ENCODE data around the gene GAR1.

DNA sequence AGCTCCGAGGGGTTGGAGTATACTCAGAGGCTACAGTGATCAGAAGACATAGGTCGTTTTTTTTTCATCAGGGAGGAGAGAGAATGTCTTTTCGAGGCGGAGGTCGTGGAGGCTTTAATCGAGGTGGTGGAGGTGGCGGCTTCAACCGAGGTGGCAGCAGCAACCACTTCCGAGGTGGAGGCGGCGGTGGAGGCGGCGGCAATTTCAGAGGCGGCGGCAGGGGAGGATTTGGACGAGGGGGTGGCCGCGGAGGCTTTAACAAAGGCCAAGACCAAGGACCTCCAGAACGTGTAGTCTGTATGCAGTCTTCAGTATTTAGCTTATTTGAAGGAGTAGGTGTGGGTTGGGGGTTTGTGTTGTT, 500 bp downstream of the GAR1 start:
- TF ChIP-seq POLR2A (IDR thresholded peaks at IDR 0.05) = no peak
- TF ChIP-seq, protein P1, sequence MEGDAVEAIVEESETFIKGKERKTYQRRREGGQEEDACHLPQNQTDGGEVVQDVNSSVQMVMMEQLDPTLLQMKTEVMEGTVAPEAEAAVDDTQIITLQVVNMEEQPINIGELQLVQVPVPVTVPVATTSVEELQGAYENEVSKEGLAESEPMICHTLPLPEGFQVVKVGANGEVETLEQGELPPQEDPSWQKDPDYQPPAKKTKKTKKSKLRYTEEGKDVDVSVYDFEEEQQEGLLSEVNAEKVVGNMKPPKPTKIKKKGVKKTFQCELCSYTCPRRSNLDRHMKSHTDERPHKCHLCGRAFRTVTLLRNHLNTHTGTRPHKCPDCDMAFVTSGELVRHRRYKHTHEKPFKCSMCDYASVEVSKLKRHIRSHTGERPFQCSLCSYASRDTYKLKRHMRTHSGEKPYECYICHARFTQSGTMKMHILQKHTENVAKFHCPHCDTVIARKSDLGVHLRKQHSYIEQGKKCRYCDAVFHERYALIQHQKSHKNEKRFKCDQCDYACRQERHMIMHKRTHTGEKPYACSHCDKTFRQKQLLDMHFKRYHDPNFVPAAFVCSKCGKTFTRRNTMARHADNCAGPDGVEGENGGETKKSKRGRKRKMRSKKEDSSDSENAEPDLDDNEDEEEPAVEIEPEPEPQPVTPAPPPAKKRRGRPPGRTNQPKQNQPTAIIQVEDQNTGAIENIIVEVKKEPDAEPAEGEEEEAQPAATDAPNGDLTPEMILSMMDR (IDR thresholded peaks at IDR 0.05) = no peak
